HCT116 (cell line): ENCODE results near the gene KIAA0319L. TPM values are rescaled to one million over a fixed set of nuclear protein-coding genes. Genes with fewer than 3 reads are reported as not detected.

Source experiments
- ATAC-seq: fragments of 200-7000 bp; cut with Tn5 transposase; 2 replicates; pipeline ENCODE4 v1.9.1; 2020; ENCODE audit warnings: mild to moderate bottlenecking, moderate library complexity
- BruUV-seq: library from RNA; stranded (reverse); fragments of 400-500 nt; replicated peaks from 2 replicates; lab custom pipeline; 2021; lab: Mats Ljungman, UMichigan
- CTCF ChIA-PET: fragments of 300-600 bp; sonication (Branson Sonifier 250); formaldehyde crosslinking; loops from one replicate; lab custom pipeline; 2021; ENCODE audit warnings: antibody characterized with exemption; lab: Charles Lee
- POLR2A ChIA-PET: fragments of 300-600, 350-600 bp; sonication (Branson Sonifier 250); formaldehyde crosslinking; loops from one replicate; lab custom pipeline; 2021; ENCODE audit warnings: antibody characterized with exemption; lab: Charles Lee
- RAD21 ChIA-PET, 2 experiments: fragments of 300-600 bp; sonication (Branson Sonifier 250); formaldehyde crosslinking; loops; one replicate each; lab custom pipeline; 2023; ENCODE audit warnings: low total read pairs in 2 of 2; ENCODE audit not compliant: uncharacterized antibody in 2 of 2, unreplicated experiment in 2 of 2, low non-redundant PET in 1 of 2; lab: Charles Lee
- DNase-seq: peaks from one replicate; pipeline ENCODE4 v3.0.0-alpha.2; 2010; ENCODE audit warnings: low read depth, low spot score
- H2AFZ ChIP-seq: fragments of 200-600 bp; shearing (Covaris generic), sonication (generic); 2 replicates; pipeline ENCODE4 v1.6.1; 2017; ENCODE audit warnings: low read depth, mixed run types, mixed read lengths, antibody characterized with exemption, low read length; ENCODE audit not compliant: poor library complexity, severe bottlenecking
- H3K27ac ChIP-seq: 2 replicates; pipeline ENCODE4 v1.5.1; 2012; ENCODE audit warnings: low read depth, low read length
- H3K27me3 ChIP-seq: fragments of 200-600 bp; sonication (generic); 2 replicates; pipeline ENCODE4 v1.6.1; 2016; ENCODE audit warnings: mixed run types, low read length, mixed read lengths; ENCODE audit not compliant: insufficient read depth
- H3K36me3 ChIP-seq, 2 experiments: fragments of 200-500 bp in 1 of 2; fragments of 200-600 bp in 1 of 2; sonication (Bioruptor generic) in 1 of 2; sonication (generic) in 1 of 2; 2 replicates each; pipeline versions ENCODE4 v1.5.1 to v1.6.1; 2014 to 2016; ENCODE audit warnings: low read length in 2 of 2, inconsistent platforms in 1 of 2, mixed read lengths in 1 of 2, mixed run types in 1 of 2; ENCODE audit not compliant: insufficient read depth in 2 of 2, control insufficient read depth in 1 of 2
- H3K4me1 ChIP-seq, 2 experiments: fragments of 200-600 bp in 1 of 2; sonication (generic) in 1 of 2; 2 replicates each; pipeline versions ENCODE4 v1.5.1 to v1.6.1; 2012 to 2017; ENCODE audit warnings: low read length in 2 of 2, inconsistent platforms in 1 of 2, mild to moderate bottlenecking in 1 of 2, mixed read lengths in 1 of 2, mixed run types in 1 of 2, moderate library complexity in 1 of 2; ENCODE audit not compliant: insufficient read depth in 2 of 2, control insufficient read depth in 1 of 2
- H3K4me2 ChIP-seq: fragments of 200-600 bp; sonication (generic); 2 replicates; pipeline ENCODE4 v1.6.1; 2017; ENCODE audit warnings: mixed run types, low read length, mixed read lengths
- H3K4me3 ChIP-seq, 2 experiments: fragments of 200-600 bp in 1 of 2; sonication (generic) in 1 of 2; replicated peaks in 1 of 2; 2 replicates each; pipeline ENCODE4 v1.5.1; 2011 to 2016; ENCODE audit warnings: low read length in 2 of 2, control low read depth in 1 of 2, low read depth in 1 of 2, mild to moderate bottlenecking in 1 of 2, mixed read lengths in 1 of 2, mixed run types in 1 of 2
- H3K79me2 ChIP-seq: fragments of 200-600 bp; sonication (generic); 2 replicates; pipeline ENCODE4 v1.6.1; 2017; ENCODE audit warnings: mild to moderate bottlenecking, mixed run types, low read length, moderate library complexity, mixed read lengths; ENCODE audit not compliant: insufficient read depth
- H3K9ac ChIP-seq: fragments of 200-600 bp; sonication (generic); 2 replicates; pipeline ENCODE4 v1.6.1; 2016; ENCODE audit warnings: low read length, mixed read lengths
- H3K9me2 ChIP-seq: fragments of 200-600 bp; sonication (generic), shearing (Covaris generic); 2 replicates; pipeline ENCODE4 v1.6.1; 2017; ENCODE audit warnings: mixed run types, mild to moderate bottlenecking, moderate library complexity; ENCODE audit not compliant: insufficient read depth
- H3K9me3 ChIP-seq, 2 experiments: fragments of 200-500 bp in 1 of 2; fragments of 200-600 bp in 1 of 2; sonication (Bioruptor generic) in 1 of 2; sonication (generic) in 1 of 2; 2 replicates each; pipeline ENCODE4 v1.6.1; 2014 to 2017; ENCODE audit warnings: low read length in 2 of 2, mixed read lengths in 2 of 2, inconsistent platforms in 1 of 2, low read depth in 1 of 2, mild to moderate bottlenecking in 1 of 2, mixed run types in 1 of 2, moderate library complexity in 1 of 2; ENCODE audit not compliant: control insufficient read depth in 1 of 2, insufficient read depth in 1 of 2
- H4K20me1 ChIP-seq: fragments of 200-600 bp; sonication (generic), shearing (Covaris generic); 2 replicates; pipeline ENCODE4 v1.6.1; 2017; ENCODE audit warnings: mixed run types, mild to moderate bottlenecking, moderate library complexity; ENCODE audit not compliant: insufficient read depth
- EGR1 ChIP-seq: IDR thresholded peaks from 2 replicates; pipeline ENCODE4 v1.6.1; 2012; ENCODE audit warnings: low read depth
- EZH2phosphoT487 ChIP-seq: fragments of 200-600 bp; IDR thresholded peaks from 2 replicates; pipeline ENCODE4 v1.6.1; 2018; ENCODE audit warnings: antibody characterized with exemption, borderline replicate concordance
- RAD21 ChIP-seq: IDR thresholded peaks from 2 replicates; pipeline ENCODE4 v1.6.1; 2012; ENCODE audit warnings: low read depth, mild to moderate bottlenecking
- SRF ChIP-seq: IDR thresholded peaks from 2 replicates; pipeline ENCODE4 v1.6.1; 2012; ENCODE audit warnings: low read depth
- TCF7L2 ChIP-seq: IDR thresholded peaks from 2 replicates; pipeline ENCODE4 v1.7.0; 2011; ENCODE audit warnings: borderline replicate concordance, inconsistent platforms; ENCODE audit not compliant: insufficient read depth, insufficient read length; ENCODE audit errors: extremely low read depth
- YY1 ChIP-seq: IDR thresholded peaks from 2 replicates; pipeline ENCODE4 v1.6.1; 2011; ENCODE audit warnings: low read length, low read depth, moderate library complexity, mild to moderate bottlenecking; ENCODE audit not compliant: insufficient replicate concordance; ENCODE audit errors: extremely low read depth
- intact Hi-C: fragments of 100-400 bp; cut with micrococcal nuclease; formaldehyde crosslinking; loops from 2 replicates; pipeline ENCODE4 v1.10.0; 2022
- total RNA-seq: library from RNA; stranded (reverse); gene quantifications from one replicate; pipeline ENCODE4 v1.2.1, GENCODE V29; 2021; ENCODE audit not compliant: unreplicated experiment
- TF ChIP-seq, protein P1 (sequence below): IDR thresholded peaks from 2 replicates; pipeline ENCODE4 v1.6.1; 2012
- TF ChIP-seq, protein P2 (sequence below): IDR thresholded peaks from 2 replicates; pipeline ENCODE4 v1.6.1; 2012; ENCODE audit warnings: low read depth

KIAA0319L gene
- total RNA-seq, 1 experiment from 2014 or later = 35.6 TPM

DNA sequence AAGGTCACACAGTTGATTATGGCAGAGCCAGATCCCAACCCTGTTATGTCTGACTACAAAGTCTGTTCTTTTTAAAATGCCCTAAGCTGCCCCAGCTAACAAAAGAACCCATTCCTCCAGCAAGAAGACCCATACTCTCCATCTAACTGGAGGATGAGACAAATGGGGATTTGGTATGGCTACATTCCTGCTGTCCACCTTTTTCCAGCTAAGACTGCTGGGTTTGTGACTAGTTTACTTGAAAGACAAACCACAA, 112.8 kb downstream of the KIAA0319L start:
- intact Hi-C loops = no loop called here
- Histone ChIP-seq H3K9me3 (no peaks in the 10 kb centered on the region), H3K4me3 (no peak overlapping the region), H3K9me2 (no peaks in the 10 kb centered on the region), H3K9ac (no peak overlapping the region), H3K4me2 (no peak overlapping the region), H4K20me1 (no peaks in the 10 kb centered on the region), H2AFZ (no peak overlapping the region), H3K27ac (no peak overlapping the region), H3K36me3 (peaks cover 0 to 6% of the 10 kb centered on the region in 2 experiments; a peak in 2 of 4 replicates), H3K79me2 (no peaks in the 10 kb centered on the region), H3K4me1 (no peaks in the 10 kb centered on the region), H3K27me3 (no peaks in the 10 kb centered on the region)
- POLR2A ChIA-PET = no interaction called here
- DNase-seq = no peak
- CTCF ChIA-PET = interaction anchor here (1.2 kb wide), 1 partner anchor 243 kb away, joined by 3 read pairs; no protein-coding TSS in a partner anchor
- no TSS peak for BruUV-seq
- RAD21 ChIA-PET = no interaction called here
- TF ChIP-seq SRF = no peak
- TF ChIP-seq EZH2phosphoT487 = no peak
- TF ChIP-seq, protein P1, sequence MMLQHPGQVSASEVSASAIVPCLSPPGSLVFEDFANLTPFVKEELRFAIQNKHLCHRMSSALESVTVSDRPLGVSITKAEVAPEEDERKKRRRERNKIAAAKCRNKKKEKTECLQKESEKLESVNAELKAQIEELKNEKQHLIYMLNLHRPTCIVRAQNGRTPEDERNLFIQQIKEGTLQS = no peak
- TF ChIP-seq, protein P2, sequence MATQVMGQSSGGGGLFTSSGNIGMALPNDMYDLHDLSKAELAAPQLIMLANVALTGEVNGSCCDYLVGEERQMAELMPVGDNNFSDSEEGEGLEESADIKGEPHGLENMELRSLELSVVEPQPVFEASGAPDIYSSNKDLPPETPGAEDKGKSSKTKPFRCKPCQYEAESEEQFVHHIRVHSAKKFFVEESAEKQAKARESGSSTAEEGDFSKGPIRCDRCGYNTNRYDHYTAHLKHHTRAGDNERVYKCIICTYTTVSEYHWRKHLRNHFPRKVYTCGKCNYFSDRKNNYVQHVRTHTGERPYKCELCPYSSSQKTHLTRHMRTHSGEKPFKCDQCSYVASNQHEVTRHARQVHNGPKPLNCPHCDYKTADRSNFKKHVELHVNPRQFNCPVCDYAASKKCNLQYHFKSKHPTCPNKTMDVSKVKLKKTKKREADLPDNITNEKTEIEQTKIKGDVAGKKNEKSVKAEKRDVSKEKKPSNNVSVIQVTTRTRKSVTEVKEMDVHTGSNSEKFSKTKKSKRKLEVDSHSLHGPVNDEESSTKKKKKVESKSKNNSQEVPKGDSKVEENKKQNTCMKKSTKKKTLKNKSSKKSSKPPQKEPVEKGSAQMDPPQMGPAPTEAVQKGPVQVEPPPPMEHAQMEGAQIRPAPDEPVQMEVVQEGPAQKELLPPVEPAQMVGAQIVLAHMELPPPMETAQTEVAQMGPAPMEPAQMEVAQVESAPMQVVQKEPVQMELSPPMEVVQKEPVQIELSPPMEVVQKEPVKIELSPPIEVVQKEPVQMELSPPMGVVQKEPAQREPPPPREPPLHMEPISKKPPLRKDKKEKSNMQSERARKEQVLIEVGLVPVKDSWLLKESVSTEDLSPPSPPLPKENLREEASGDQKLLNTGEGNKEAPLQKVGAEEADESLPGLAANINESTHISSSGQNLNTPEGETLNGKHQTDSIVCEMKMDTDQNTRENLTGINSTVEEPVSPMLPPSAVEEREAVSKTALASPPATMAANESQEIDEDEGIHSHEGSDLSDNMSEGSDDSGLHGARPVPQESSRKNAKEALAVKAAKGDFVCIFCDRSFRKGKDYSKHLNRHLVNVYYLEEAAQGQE = no peak
- no peak for TF ChIP-seq EGR1
- TF ChIP-seq YY1 = no peak
- TF ChIP-seq TCF7L2 = no peak
- TF ChIP-seq RAD21 = no peak
- TF ChIP-seq, all 23 proteins: peak for 0
- ATAC-seq = no peak
